GM18505 (cell line): ENCODE measurements around the gene MCTP1.
A peak's percentile ranks its signal among the peaks of the same experiment; 100 is the strongest.

Experiments used
- ATAC-seq: cut with Tn5 transposase; IDR thresholded peaks from one replicate; pipeline ENCODE4 v1.9.1; 2021; ENCODE audit not compliant: unreplicated experiment
- POLR2A ChIP-seq: IDR thresholded peaks from 4 replicates; pipeline ENCODE4 v1.6.1; 2011; ENCODE audit warnings: borderline replicate concordance; ENCODE audit not compliant: insufficient read depth, insufficient read length; ENCODE audit errors: extremely low read depth

Gene MCTP1

DNA sequence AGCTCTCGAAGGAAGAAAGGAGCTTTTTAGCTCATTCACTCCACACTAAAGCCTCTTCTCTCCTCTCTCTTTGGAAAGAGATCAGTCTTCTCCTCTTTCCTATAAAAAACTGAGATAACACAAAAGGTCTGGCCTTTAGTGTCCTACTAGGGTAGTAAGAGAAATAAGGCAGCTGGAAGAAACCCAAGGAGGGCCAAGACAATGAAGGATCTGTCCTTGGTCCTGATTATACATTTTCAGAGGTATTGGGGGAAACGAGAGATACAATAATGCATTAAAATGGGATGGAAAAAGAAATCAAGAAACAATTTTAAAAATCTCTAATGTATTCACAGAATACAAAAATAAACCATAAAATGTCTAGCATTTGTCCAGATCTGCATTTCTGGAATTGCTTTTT, 482.4 kb downstream of the MCTP1 start:
- no peak for ATAC-seq

DNA sequence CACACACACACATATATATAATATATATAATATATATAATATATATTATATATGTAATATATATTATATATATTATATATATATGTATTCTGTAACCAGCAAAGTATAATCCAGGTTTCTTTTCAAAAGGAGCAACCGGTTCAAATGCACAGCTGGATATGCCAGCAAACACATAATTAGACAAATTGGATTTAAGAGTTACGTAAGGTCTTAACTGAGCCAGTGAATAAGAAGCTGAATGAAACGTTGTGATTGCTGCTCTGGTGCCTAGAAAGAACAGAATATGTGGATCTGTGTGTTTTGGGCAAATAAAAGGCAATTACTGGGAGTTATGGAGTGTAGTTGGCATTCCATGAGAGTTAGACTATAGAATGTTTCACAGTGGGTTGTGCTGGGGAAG, 488.3 kb downstream of the MCTP1 start:
- TF ChIP-seq POLR2A = no peak
- no peak for ATAC-seq

More for the DNA sequence above, 482.4 kb downstream of the MCTP1 start:
- no peak for TF ChIP-seq POLR2A

DNA sequence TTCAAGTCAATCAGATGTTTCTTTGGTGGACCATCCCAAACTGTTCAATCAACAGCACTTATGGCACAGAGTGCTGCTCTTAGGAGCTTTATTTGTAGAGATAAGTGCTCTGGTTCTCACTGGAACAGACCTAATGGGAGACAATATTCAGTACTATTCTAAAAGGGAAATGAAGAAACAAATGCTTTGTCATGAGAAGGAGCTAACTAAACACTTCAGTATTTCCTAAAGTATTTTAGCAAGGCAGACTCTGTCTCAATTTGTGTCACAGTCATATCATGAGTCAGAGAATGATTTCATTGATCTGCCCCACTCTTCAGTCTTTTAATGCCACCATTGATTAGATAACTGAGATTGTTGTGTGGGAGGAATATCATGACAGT, 491.1 kb downstream of the MCTP1 start:
- ATAC-seq = peak; percentile 45
- no peak for TF ChIP-seq POLR2A

DNA sequence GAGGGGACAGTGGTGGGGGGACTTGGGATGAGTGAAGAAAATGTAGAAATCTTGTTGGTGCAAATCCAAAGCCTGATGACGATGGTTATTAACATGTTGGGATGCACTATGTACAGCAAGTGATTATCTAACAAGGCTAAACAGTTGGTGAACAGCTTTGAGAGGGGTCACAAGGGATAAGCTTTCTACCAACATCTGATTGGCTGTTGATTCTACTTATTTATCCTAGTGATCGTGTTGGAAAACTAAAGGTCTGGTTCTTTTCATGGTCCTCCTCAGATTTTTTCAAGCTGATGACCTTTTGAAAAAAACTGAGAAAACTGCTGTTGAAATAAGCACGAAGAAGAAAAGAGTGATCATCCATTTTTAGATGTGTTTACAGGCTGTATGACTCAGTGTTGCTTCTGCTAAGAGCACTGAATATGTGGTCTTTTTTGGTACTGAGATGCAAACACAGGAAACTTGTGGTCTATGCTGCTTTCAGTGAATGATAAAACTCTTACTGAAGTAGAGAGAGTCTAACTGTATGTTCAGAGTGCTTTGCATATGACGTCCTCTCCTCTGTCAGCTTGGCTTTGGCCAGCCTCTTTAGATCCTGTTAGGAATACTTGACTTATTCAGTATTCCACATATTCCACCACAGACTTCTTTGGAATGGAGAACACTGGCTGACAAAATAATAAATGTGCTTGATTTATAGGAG, 491.6 kb downstream of the MCTP1 start:
- TF ChIP-seq POLR2A = no peak
- peak; percentile 100 for ATAC-seq

DNA sequence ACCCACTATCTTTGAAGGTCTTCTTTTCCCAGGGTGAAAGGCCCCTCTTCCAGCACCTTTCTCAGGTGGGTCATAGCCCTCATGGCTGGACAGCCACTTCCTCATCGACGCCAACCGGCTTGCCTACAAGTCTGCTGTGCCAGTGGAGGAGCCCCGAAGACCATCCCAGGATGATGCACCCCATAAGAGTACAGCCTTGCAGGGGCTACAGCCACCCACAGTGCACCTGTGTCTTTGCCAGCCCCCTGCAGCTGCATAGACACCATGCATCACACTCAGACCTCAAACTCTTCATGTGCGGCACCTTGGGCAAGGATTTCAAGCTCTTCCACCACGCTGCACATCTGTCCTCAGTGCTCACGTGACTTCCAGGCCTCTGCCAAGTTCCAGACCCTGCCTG, 493.1 kb downstream of the MCTP1 start:
- ATAC-seq = no peak
- no peak for TF ChIP-seq POLR2A

- no peak for TF ChIP-seq POLR2A
- ATAC-seq = no peak
These were observed 496.4 kb downstream of the MCTP1 start for GRCh38 chr5:94788527-94788926.

GRCh38 chr5:94784536-94785505, 500.1 kb downstream of the MCTP1 start:
- ATAC-seq = no peak

GRCh38 chr5:94782383-94782782, 502.5 kb downstream of the MCTP1 start:
- ATAC-seq = no peak
- no peak for TF ChIP-seq POLR2A

More at GRCh38 chr5:94784536-94785505, 500.1 kb downstream of the MCTP1 start:
- no peak for TF ChIP-seq POLR2A

DNA sequence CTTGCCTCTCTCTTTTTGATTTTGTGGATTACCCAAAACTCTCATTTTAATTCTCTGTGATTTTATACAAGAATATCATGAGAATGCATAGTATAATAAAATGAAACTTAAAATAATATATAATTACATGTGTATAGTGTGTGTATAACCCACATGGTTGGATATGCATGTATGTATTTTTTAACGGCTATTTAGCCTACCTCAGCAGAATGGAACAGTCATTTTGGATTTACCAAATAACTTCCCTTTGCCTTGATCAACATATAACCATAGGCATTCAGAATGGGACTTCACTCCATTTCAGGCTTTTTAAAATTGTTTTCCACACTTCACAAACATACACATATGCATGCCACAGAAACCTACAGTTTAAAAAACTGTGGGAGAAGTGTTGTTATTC, 505.2 kb downstream of the MCTP1 start:
- ATAC-seq = no peak
- no peak for TF ChIP-seq POLR2A

- no peak for ATAC-seq
- TF ChIP-seq POLR2A = no peak
These were observed 506.2 kb downstream of the MCTP1 start for GRCh38 chr5:94778732-94779131.

GRCh38 chr5:94778299-94778698, 506.6 kb downstream of the MCTP1 start:
- ATAC-seq = no peak
- no peak for TF ChIP-seq POLR2A

GRCh38 chr5:94777056-94777880, 507.6 kb downstream of the MCTP1 start:
- TF ChIP-seq POLR2A = no peak

GRCh38 chr5:94776167-94776566, 508.7 kb downstream of the MCTP1 start:
- ATAC-seq = no peak
- TF ChIP-seq POLR2A = no peak

More at GRCh38 chr5:94777056-94777880, 507.6 kb downstream of the MCTP1 start:
- ATAC-seq = no peak
